Cardiac muscle cell (in vitro differentiated cells and primary cell): Measurements from ENCODE around the gene PARD3. TPM values are rescaled to one million over a fixed set of nuclear protein-coding genes. Genes with fewer than 3 reads are reported as not detected.

Experiments
- DNase-seq, 2 donors: peaks; one replicate each; pipeline versions ENCODE4 v3.0.0 to v3.0.0-alpha.2; 2010 to 2017; ENCODE audit warnings: low read depth in 1 of 2, low spot score in 1 of 2
- H3K27ac ChIP-seq: fragments of 200-600 bp; sonication (generic); 2 replicates; pipeline ENCODE4 v1.5.1; 2016
- H3K27me3 ChIP-seq: fragments of 200-600 bp; sonication (generic); 2 replicates; pipeline ENCODE4 v1.6.0; 2016; ENCODE audit warnings: control low read depth
- H3K36me3 ChIP-seq: fragments of 200-600 bp; sonication (generic); 2 replicates; pipeline ENCODE4 v1.5.1; 2016; ENCODE audit warnings: control low read depth
- H3K4me1 ChIP-seq: fragments of 200-600 bp; sonication (generic); 2 replicates; pipeline ENCODE4 v1.8.1; 2017; ENCODE audit warnings: low read depth, mild to moderate bottlenecking, mixed run types
- H3K4me3 ChIP-seq: fragments of 200-600 bp; sonication (generic); 2 replicates; pipeline ENCODE4 v1.5.1; 2016; ENCODE audit warnings: mild to moderate bottlenecking
- H3K9me3 ChIP-seq: fragments of 200-600 bp; sonication (generic); 2 replicates; pipeline ENCODE4 v1.5.1; 2017; ENCODE audit warnings: low read depth, mild to moderate bottlenecking, control low read depth
- polyA plus RNA-seq: library from polyadenylated mRNA; unstranded; fragments of >200 nt; fragmentation: Nextera tagmentation; extraction: Ambion mirVana; gene quantifications from 2 replicates; pipeline ENCODE4 v1.2.1, GENCODE V29; 2016
- total RNA-seq: library from RNA; depleted of rRNA; stranded (reverse); fragments of >200 nt; gene quantifications from 2 replicates; pipeline ENCODE4 v1.2.3, GENCODE V29; 2016
- TF ChIP-seq, protein P1 (sequence below): IDR thresholded peaks from 2 replicates; pipeline ENCODE4 v1.5.1; 2012; ENCODE audit warnings: low read depth, mild to moderate bottlenecking, low read length

The PARD3 gene
- total and polyA plus RNA-seq, 2 experiments from 2014 or later, result 36.5 to 64.8 TPM

DNA sequence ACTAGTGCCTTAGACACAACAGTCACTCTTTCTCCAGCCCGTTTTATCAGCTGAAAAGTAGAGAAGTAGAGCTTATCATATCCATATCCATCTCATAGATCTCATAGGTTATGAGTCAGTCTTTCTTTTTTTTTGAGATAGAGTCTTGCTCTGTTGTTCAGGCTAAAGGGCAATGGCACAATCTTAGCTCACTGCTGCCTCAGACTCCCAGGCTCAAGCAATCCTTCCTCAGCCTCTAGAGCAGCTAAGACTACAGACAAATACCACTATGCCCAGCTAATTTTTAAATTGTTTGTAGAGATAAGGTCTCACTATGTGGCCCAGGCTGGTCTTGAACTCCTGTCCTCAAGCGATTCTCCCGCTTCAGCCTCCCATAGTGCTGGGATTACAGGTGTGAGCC is 2.5 kb upstream of the PARD3 start:
- H3K9me3 ChIP-seq, result no peaks in the 10 kb centered on the region
- TF ChIP-seq, protein P1, sequence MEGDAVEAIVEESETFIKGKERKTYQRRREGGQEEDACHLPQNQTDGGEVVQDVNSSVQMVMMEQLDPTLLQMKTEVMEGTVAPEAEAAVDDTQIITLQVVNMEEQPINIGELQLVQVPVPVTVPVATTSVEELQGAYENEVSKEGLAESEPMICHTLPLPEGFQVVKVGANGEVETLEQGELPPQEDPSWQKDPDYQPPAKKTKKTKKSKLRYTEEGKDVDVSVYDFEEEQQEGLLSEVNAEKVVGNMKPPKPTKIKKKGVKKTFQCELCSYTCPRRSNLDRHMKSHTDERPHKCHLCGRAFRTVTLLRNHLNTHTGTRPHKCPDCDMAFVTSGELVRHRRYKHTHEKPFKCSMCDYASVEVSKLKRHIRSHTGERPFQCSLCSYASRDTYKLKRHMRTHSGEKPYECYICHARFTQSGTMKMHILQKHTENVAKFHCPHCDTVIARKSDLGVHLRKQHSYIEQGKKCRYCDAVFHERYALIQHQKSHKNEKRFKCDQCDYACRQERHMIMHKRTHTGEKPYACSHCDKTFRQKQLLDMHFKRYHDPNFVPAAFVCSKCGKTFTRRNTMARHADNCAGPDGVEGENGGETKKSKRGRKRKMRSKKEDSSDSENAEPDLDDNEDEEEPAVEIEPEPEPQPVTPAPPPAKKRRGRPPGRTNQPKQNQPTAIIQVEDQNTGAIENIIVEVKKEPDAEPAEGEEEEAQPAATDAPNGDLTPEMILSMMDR, result no peak
- H3K4me1 ChIP-seq, result peaks cover 13% of the 10 kb centered on the region
- no peak for DNase-seq
- no peaks in the 10 kb centered on the region for H3K36me3 ChIP-seq
- H3K27ac ChIP-seq, result no peak overlapping the region
- H3K4me3 ChIP-seq, result no peak overlapping the region
- no peaks in the 10 kb centered on the region for H3K27me3 ChIP-seq

DNA sequence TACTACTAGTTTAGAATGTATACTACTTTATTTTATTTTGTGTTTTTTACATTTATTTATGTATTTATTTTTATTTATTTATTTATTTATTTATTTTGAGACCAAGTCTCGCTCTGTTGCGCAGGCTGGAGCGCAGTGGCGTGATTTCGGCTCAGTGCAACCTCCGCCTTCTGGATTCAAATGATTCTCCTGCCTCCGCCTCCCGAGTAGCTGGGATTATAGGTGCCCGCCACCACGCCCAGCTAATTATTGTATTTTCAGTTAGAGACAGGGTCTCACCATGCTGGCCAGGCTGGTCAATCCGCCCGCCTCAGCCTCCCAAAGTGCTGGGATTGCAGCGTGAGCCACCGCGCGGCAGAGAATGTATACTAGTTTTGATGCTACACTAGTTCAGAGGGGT is 2.0 kb upstream of the PARD3 start:
- Histone ChIP-seq H3K36me3 (no peaks in the 10 kb centered on the region), H3K27ac (no peak overlapping the region), H3K27me3 (no peaks in the 10 kb centered on the region), H3K4me3 (no peak overlapping the region), H3K4me1 (peaks cover 17% of the 10 kb centered on the region), H3K9me3 (no peaks in the 10 kb centered on the region)
- TF ChIP-seq, protein P1, result no peak
- no peak for DNase-seq

DNA sequence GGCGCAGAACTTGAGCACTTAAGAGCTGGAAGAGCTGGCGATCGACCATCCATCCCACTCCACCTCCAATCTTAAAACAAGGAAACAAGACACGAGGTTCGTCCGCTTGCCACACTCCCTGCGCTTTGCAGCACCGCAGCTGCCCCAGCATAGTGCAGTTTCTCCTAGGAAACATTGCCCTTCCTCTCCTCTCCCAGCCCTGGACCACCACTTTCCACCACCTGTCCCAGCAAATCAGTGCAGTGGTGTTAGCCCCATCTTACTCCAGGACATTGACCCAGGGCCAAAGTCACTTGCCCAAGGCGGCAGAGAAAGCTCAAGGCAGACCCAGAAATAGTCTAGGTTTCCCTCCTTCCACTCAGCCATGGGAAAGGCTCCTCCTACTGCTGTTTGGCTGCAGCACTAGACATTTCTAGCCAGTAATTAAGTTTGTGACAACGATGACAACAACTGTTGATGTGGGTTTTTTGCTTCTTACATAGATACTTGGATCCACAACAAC is 1.5 kb upstream of the PARD3 start:
- H3K27me3 ChIP-seq, result no peaks in the 10 kb centered on the region
- H3K9me3 ChIP-seq, result no peaks in the 10 kb centered on the region
- H3K27ac ChIP-seq, result no peak overlapping the region
- DNase-seq, result peak; percentile 47 to 57
- no peaks in the 10 kb centered on the region for H3K36me3 ChIP-seq
- TF ChIP-seq, protein P1, result no peak
- H3K4me3 ChIP-seq, result peak overlapping the region; percentile 93
- H3K4me1 ChIP-seq, result peaks cover 17% of the 10 kb centered on the region

DNA sequence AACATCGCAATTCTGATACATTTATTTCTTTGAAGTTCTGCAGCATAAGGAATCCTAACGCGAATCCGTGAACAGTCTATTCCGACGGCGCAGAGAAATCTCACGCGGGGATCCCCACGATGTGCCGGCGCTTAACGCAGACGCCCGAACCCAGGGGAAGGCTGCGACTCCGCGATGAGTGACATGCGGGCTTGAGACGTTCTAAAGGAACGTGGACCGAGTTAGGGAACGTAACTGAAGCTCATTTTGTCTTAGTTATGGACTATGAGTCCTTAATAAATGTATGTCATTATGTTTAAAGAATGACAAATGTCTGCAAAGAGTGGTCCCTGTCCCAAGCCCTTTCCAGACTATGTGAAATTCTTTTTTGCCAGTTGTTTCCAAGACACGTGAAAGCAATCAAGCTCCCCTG is 995 bp upstream of the PARD3 start:
- Histone ChIP-seq H3K36me3 (no peaks in the 10 kb centered on the region), H3K27ac (no peak overlapping the region), H3K4me1 (peaks cover 18% of the 10 kb centered on the region), H3K27me3 (no peaks in the 10 kb centered on the region), H3K4me3 (peak overlapping the region; percentile 93), H3K9me3 (no peaks in the 10 kb centered on the region)
- TF ChIP-seq, protein P1, result no peak
- DNase-seq, result peak in 1 of 2 donors; percentile 30

DNA sequence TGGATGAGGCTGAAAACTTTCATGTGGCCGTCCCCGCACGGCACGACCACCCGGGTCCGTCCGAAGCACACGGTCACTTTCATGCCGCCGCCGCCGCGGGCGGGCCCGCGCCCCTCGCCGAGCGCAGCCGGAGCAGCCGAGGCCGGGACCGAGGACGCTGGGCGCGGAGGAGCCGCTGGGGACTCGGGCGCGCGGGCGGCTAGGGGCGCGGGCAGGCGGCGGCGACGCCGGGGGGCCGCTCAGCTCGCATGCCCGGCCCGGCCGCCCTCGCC is 247 bp downstream of the PARD3 start:
- DNase-seq, result no peak
- TF ChIP-seq, protein P1, result no peak
- Histone ChIP-seq H3K9me3 (no peaks in the 10 kb centered on the region), H3K4me1 (peaks cover 21% of the 10 kb centered on the region), H3K4me3 (peak overlapping the region; percentile 93), H3K27me3 (no peaks in the 10 kb centered on the region), H3K36me3 (no peaks in the 10 kb centered on the region), H3K27ac (peak overlapping the region; percentile 90)

DNA sequence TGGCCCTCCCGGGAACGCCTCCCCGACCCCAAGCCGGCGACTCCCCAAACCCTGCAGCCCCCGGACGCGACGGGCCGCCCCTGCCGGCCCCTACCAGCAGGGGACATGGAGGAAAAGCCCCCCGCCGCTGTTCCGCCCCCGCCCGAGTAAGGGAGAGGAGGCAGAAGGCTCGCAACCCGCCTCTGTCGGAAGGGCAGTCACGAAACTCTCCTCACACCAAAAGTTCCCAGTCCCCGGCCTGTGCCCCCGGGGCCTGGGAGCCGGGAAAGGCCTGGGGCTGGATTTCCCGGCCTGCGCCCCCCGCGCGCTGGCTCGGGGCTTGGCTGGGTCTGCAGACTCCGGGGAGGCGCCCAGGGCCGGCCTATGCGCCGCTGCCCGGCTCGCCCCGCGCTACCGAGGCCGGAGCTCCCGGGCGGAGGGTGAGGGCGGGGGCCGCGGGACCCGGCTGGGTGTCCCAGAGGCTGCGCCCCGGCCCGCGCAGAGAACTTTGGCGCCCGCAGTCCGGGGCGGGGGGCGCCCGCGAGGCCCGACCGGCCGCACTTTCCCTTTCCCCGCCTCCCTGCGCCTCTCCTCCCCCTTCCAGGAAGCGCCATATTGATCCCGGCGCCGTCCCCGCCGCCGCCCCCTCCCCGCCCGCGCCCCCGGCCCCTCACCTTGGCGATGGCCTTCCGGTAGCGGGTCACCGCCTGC is 728 bp downstream of the PARD3 start:
- Histone ChIP-seq H3K4me1 (peaks cover 24% of the 10 kb centered on the region), H3K27me3 (no peaks in the 10 kb centered on the region), H3K4me3 (peak overlapping the region; percentile 93), H3K9me3 (no peaks in the 10 kb centered on the region), H3K36me3 (no peaks in the 10 kb centered on the region), H3K27ac (peak overlapping the region; percentile 90)
- TF ChIP-seq, protein P1, result peak; percentile 4
- DNase-seq, result peak; percentile 44 to 71
